Liver (tissue), 3 donors: ENCODE results near the gene GPS2.

Experiments used
- ATF3 ChIP-seq: IDR thresholded peaks from 2 replicates; pipeline ENCODE4 v1.6.1; 2016; ENCODE audit warnings: antibody characterized with exemption
- CTCF ChIP-seq: fragments of 150-350 bp; IDR thresholded peaks from 2 replicates; pipeline ENCODE4 v1.5.1; 2017; ENCODE audit warnings: improper control_type of control experiment, low read depth, low read length; ENCODE audit not compliant: missing input control
- FOXA1 ChIP-seq: IDR thresholded peaks from 2 replicates; pipeline ENCODE4 v1.6.1; 2016; ENCODE audit warnings: antibody characterized with exemption
- GABPA ChIP-seq, 2 donors: IDR thresholded peaks in 1 of 2; conservative IDR thresholded peaks in 1 of 2; 2 replicates each; pipeline ENCODE4 v1.6.1; 2016; ENCODE audit warnings: antibody characterized with exemption in 2 of 2, mild to moderate bottlenecking in 1 of 2, moderate library complexity in 1 of 2
- RAD21 ChIP-seq, 2 donors: IDR thresholded peaks; 2 replicates each; pipeline ENCODE4 v1.6.1; 2016; ENCODE audit warnings: antibody characterized with exemption in 2 of 2, mild to moderate bottlenecking in 2 of 2
- REST ChIP-seq: IDR thresholded peaks from 2 replicates; pipeline ENCODE4 v1.6.1; 2016; ENCODE audit warnings: antibody characterized with exemption, mild to moderate bottlenecking
- RXRA ChIP-seq, 2 donors: IDR thresholded peaks; 2 replicates each; pipeline ENCODE4 v1.6.1; 2017 to 2018; ENCODE audit warnings: antibody characterized with exemption in 2 of 2, mild to moderate bottlenecking in 1 of 2
- YY1 ChIP-seq: IDR thresholded peaks from 2 replicates; pipeline ENCODE4 v1.6.1; 2016; ENCODE audit warnings: antibody characterized with exemption, mild to moderate bottlenecking
- donor health status: healthy.
- donor health status: healthy.

GRCh38 chr17:7354262-7354843 lies 39.2 kb upstream of the GPS2 start:
- TF ChIP-seq REST (no peak), YY1 (no peak), CTCF (no peak), ATF3 (no peak), GABPA (IDR thresholded peaks at IDR 0.05 in 1 of 2, conservative IDR thresholded peaks at IDR 0.05 in 1 of 2) (no peak), RAD21 (IDR thresholded peaks at IDR 0.05) (no peak), FOXA1 (no peak), RXRA (IDR thresholded peaks at IDR 0.05) (no peak)
